ENCODE data around the gene TNS1. TPM values are rescaled to one million over a fixed set of nuclear protein-coding genes. Genes with fewer than 3 reads are reported as not detected.

Gene TNS1
- total RNA-seq, 1 experiment from 2014 or later, result 3.4 TPM

- H3K18ac ChIP-seq (ENCODE audit: insufficient read length, low read depth, low read length), result no peak overlapping the region
- no peak overlapping the region for H2BK12ac ChIP-seq (ENCODE audit: insufficient read length, low read depth, low read length)
- H3K9me3 Mint-ChIP-seq, result no peaks in the 10 kb centered on the region
- no peaks in the 10 kb centered on the region for H3K4me1 ChIP-seq (ENCODE audit: insufficient read depth, low read length)
- no peaks in the 10 kb centered on the region for H4K20me1 ChIP-seq (ENCODE audit: control insufficient read depth, insufficient read depth, insufficient read length)
- no peak overlapping the region for H2AK5ac ChIP-seq (ENCODE audit: insufficient read length, low read length)
- H3K4me3 Mint-ChIP-seq, result peak overlapping the region; percentile 54 to 62
- no peak overlapping the region for H3K27ac ChIP-seq (ENCODE audit: insufficient read length, low read depth, low read length)
- H3K9ac ChIP-seq (ENCODE audit: extremely low read depth, insufficient read length, low read length), result no peak overlapping the region
- no peak overlapping the region for H3K23ac ChIP-seq (ENCODE audit: insufficient read length, low read depth, low read length)
- H2AFZ ChIP-seq (ENCODE audit: low read length), result no peak overlapping the region
- peaks cover 10% of the 10 kb centered on the region for H3K27me3 Mint-ChIP-seq (ENCODE audit: low read depth)
- no peak overlapping the region for H4K91ac ChIP-seq (ENCODE audit: insufficient read length, low read depth, low read length)
- H3K56ac ChIP-seq (ENCODE audit: insufficient read length, low read depth, low read length), result no peak overlapping the region
- H2BK120ac ChIP-seq (ENCODE audit: low read depth, low read length, poor library complexity, severe bottlenecking), result no peak overlapping the region
- H3K79me2 ChIP-seq (ENCODE audit: insufficient read depth, low read length), result no peaks in the 10 kb centered on the region
- peak; percentile 97 for DNase-seq
- no peak overlapping the region for H3K4ac ChIP-seq (ENCODE audit: low read depth, low read length)
- H3K36me3 Mint-ChIP-seq (ENCODE audit: insufficient read depth in 1 of 3, low read depth in 3 of 3), result no peaks in the 10 kb centered on the region
- H3K14ac ChIP-seq (ENCODE audit: insufficient read depth, low read length), result no peak overlapping the region
- WGBS (ENCODE audit: extremely low coverage, insufficient read length, low lambda C conversion rate), result no CpG with 5 or more reads among the region's 13 CpGs
- no peaks in the 10 kb centered on the region for H3K79me1 ChIP-seq (ENCODE audit: insufficient read depth, low read depth, low read length, poor library complexity, severe bottlenecking)
- no peak overlapping the region for H2BK5ac ChIP-seq (ENCODE audit: insufficient read length, low read length)
- H2BK15ac ChIP-seq (ENCODE audit: low read depth, low read length), result no peak overlapping the region
- H3K4me1 Mint-ChIP-seq, result peaks cover 10 to 14% of the 10 kb centered on the region in 2 experiments
- peak overlapping the region; percentile 5 for H3K4me2 ChIP-seq (ENCODE audit: insufficient read depth, insufficient read length, low read length)
- no peaks in the 10 kb centered on the region for H3K23me2 ChIP-seq (ENCODE audit: insufficient read length, low read depth, low read length, poor library complexity, severe bottlenecking)
- H3K27ac Mint-ChIP-seq, result peak overlapping the region; percentile 92 to 96 (median 96)
- H3T11ph ChIP-seq (ENCODE audit: low read length), result no peak overlapping the region
- H3K9me3 ChIP-seq (ENCODE audit: control insufficient read depth, low read depth, low read length), result no peaks in the 10 kb centered on the region
- H4K5ac ChIP-seq (ENCODE audit: insufficient read length, low read depth, low read length), result no peak overlapping the region
- TF ChIP-seq CTCF (conservative IDR thresholded peaks at IDR 0.05), result peak; percentile 86
- H2BK20ac ChIP-seq (ENCODE audit: low read depth, low read length, poor library complexity, severe bottlenecking), result no peak overlapping the region
- H3K27me3 ChIP-seq (ENCODE audit: insufficient read depth, low read length), result no peaks in the 10 kb centered on the region
- H4K8ac ChIP-seq (replicated peaks; ENCODE audit: insufficient read length, low read depth, low read length), result no peak overlapping the region
Measured at GRCh38 chr2:217988014-217988839, 14.6 kb downstream of the TNS1 start.
